Left kidney (tissue), 2 donors: ENCODE results near the gene CYGB. TPM values are rescaled to one million over a fixed set of nuclear protein-coding genes. Genes with fewer than 3 reads are reported as not detected.

ENCODE experiments used
- DNase-seq: peaks from one replicate; pipeline ENCODE4 v3.0.0-alpha.2; 2013
- polyA plus RNA-seq: library from polyadenylated mRNA; unstranded; fragments of 120-200 nt; gene quantifications from one replicate; pipeline ENCODE4 v1.2.1, GENCODE V29; 2013; ENCODE audit not compliant: insufficient read length

Gene CYGB
- polyA plus RNA-seq, 1 donor = 11.0 TPM

GRCh38 chr17:76501827-76502307 is 35.6 kb downstream of the CYGB start:
- DNase-seq = no peak

- peak; percentile 65 for DNase-seq
These were observed 36.3 kb downstream of the CYGB start, which contains the start of gene RHBDF2 for GRCh38 chr17:76501018-76501826. Gene RHBDF2 (minus strand): TSS chr17:76501423. CDS start chr17:76481524, 19,899 bp downstream.

GRCh38 chr17:76500747-76501017 is 36.8 kb downstream of the CYGB start:
- no peak for DNase-seq

- no peak for DNase-seq
These were observed 37.3 kb downstream of the CYGB start for GRCh38 chr17:76500074-76500746.

GRCh38 chr17:76499267-76499667 is 38.2 kb downstream of the CYGB start:
- no peak for DNase-seq

- no peak for DNase-seq
These were observed 38.6 kb downstream of the CYGB start for GRCh38 chr17:76498876-76499251.

GRCh38 chr17:76497979-76498875 is 39.3 kb downstream of the CYGB start:
- DNase-seq = peak; percentile 57

- no peak for DNase-seq
These were observed 39.9 kb downstream of the CYGB start for GRCh38 chr17:76497699-76497978.

- no peak for DNase-seq
These were observed 41.0 kb downstream of the CYGB start for GRCh38 chr17:76496464-76496863.

GRCh38 chr17:76495663-76496400 is 41.7 kb downstream of the CYGB start:
- DNase-seq = no peak

- DNase-seq = no peak
These were observed 43.9 kb downstream of the CYGB start for GRCh38 chr17:76493505-76494167.

- no peak for DNase-seq
These were observed 44.5 kb downstream of the CYGB start for GRCh38 chr17:76492989-76493501.

GRCh38 chr17:76492123-76492988 is 45.2 kb downstream of the CYGB start:
- DNase-seq = no peak

- DNase-seq = no peak
These were observed 46.0 kb downstream of the CYGB start for GRCh38 chr17:76491271-76492122.

- no peak for DNase-seq
These were observed 47.3 kb downstream of the CYGB start for GRCh38 chr17:76490112-76490710.

GRCh38 chr17:76487451-76488192 is 49.9 kb downstream of the CYGB start:
- no peak for DNase-seq

- DNase-seq = no peak
These were observed 51.9 kb downstream of the CYGB start for GRCh38 chr17:76485569-76485968.

GRCh38 chr17:76484228-76484725 is 53.2 kb downstream of the CYGB start:
- no peak for DNase-seq
